HG03457 (cell line): ENCODE results near the gene PCDHGC3.
"Not testable (repeated sequence)": the region's sequence is repeated elsewhere in the genome, so short reads cannot be mapped to it uniquely, and the experiment has no call there.

Experiments used
- ATAC-seq: cut with Tn5 transposase; IDR thresholded peaks from one replicate; pipeline ENCODE4 v1.9.1; 2021; ENCODE audit warnings: moderate number of reproducible peaks; ENCODE audit not compliant: unreplicated experiment

Gene PCDHGC3

GRCh38 chr5:141475625-141476131 is at the start of gene PCDHGC3:
TSS of gene PCDHGC3 (plus strand) at chr5:141475966. CDS start at chr5:141476117, 151 bp downstream.
- ATAC-seq = peak; percentile 99

GRCh38 chr5:141427783-141428426 is 47.9 kb upstream of the PCDHGC3 start:
- ATAC-seq = no peak

GRCh38 chr5:141430332-141431113 is 45.2 kb upstream of the PCDHGC3 start, which contains the start of gene PCDHGA12:
TSS of gene PCDHGA12 (plus strand) at chr5:141430507. CDS start at chr5:141430760, 253 bp downstream.
- peak; percentile 94 for ATAC-seq

DNA sequence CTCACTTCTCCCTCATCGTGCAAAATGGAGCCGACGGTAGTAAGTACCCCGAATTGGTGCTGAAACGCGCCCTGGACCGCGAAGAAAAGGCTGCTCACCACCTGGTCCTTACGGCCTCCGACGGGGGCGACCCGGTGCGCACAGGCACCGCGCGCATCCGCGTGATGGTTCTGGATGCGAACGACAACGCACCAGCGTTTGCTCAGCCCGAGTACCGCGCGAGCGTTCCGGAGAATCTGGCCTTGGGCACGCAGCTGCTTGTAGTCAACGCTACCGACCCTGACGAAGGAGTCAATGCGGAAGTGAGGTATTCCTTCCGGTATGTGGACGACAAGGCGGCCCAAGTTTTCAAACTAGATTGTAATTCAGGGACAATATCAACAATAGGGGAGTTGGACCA is 44.5 kb upstream of the PCDHGC3 start:
- no peak for ATAC-seq

GRCh38 chr5:141432308-141432707 is 43.5 kb upstream of the PCDHGC3 start:
- ATAC-seq = not testable (repeated sequence)

GRCh38 chr5:141432726-141433125 is 43.0 kb upstream of the PCDHGC3 start:
- not testable (repeated sequence) for ATAC-seq

DNA sequence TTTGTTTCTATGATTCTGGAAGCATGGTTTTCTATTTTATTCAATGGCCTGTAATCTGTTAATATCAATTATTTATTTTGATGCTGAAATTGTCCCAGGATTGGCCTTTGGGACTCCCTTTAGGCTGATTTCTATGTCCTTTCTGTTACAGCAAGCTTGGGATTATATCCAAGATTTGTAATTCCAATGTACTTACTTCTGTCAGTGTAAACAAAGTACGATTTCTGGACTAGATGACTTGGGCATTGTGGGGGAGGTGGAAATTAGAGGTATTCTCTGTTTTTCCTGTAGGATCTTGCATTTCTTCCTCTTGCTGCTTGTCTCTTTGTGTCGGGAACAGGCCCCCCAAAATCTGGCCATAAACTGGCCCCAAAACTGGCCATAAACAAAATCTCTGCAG is 41.8 kb upstream of the PCDHGC3 start:
- no peak for ATAC-seq

- no peak for ATAC-seq
These were observed 38.5 kb upstream of the PCDHGC3 start for GRCh38 chr5:141437221-141437620.

GRCh38 chr5:141439411-141440141 is 36.2 kb upstream of the PCDHGC3 start:
- no peak for ATAC-seq

GRCh38 chr5:141440341-141440740 is 35.4 kb upstream of the PCDHGC3 start:
- no peak for ATAC-seq

DNA sequence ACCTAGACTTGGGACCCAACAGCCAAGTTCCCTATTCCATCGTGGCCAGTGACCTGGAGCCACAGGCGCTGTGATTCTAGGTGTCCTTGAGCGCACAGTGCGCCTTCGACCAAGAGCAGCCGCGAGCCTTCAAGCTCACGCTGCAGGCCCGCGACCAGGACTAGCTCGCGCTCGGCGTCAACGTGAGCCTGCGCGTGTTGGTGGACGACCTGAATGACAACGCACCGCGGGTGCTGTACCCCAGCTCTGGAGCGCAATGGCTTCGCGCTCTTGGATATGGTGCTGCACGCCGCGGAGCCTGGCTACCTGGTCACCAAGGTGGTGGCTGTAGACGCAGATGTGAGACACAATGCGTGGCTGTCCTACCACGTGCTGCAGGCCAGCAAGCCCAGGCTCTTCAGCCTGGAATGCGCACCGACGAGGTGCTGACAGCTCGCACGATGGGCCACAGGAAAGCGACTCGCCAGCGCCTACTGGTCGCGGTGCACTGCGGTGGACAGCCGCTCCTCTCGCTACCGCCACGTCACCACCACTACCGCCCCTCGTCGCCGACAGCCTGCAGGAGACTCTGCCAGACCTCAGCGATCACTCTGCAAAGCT is 34.1 kb upstream of the PCDHGC3 start:
- no peak for ATAC-seq

GRCh38 chr5:141465351-141465750 is 10.4 kb upstream of the PCDHGC3 start:
- ATAC-seq = no peak

DNA sequence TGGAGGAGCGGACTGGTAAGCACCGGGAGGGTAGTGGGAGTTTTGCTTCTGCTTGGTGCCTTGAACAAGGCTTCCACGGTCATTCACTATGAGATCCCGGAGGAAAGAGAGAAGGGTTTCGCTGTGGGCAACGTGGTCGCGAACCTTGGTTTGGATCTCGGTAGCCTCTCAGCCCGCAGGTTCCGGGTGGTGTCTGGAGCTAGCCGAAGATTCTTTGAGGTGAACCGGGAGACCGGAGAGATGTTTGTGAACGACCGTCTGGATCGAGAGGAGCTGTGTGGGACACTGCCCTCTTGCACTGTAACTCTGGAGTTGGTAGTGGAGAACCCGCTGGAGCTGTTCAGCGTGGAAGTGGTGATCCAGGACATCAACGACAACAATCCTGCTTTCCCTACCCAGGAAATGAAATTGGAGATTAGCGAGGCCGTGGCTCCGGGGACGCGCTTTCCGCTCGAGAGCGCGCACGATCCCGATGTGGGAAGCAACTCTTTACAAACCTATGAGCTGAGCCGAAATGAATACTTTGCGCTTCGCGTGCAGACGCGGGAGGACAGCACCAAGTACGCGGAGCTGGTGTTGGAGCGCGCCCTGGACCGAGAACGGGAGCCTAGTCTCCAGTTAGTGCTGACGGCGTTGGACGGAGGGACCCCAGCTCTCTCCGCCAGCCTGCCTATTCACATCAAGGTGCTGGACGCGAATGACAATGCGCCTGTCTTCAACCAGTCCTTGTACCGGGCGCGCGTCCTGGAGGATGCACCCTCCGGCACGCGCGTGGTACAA is 556 bp downstream of the PCDHGC3 start:
- no peak for ATAC-seq

GRCh38 chr5:141477044-141477575 is 1.3 kb downstream of the PCDHGC3 start:
- no peak for ATAC-seq

GRCh38 chr5:141477815-141478214 is 2.0 kb downstream of the PCDHGC3 start:
- no peak for ATAC-seq

DNA sequence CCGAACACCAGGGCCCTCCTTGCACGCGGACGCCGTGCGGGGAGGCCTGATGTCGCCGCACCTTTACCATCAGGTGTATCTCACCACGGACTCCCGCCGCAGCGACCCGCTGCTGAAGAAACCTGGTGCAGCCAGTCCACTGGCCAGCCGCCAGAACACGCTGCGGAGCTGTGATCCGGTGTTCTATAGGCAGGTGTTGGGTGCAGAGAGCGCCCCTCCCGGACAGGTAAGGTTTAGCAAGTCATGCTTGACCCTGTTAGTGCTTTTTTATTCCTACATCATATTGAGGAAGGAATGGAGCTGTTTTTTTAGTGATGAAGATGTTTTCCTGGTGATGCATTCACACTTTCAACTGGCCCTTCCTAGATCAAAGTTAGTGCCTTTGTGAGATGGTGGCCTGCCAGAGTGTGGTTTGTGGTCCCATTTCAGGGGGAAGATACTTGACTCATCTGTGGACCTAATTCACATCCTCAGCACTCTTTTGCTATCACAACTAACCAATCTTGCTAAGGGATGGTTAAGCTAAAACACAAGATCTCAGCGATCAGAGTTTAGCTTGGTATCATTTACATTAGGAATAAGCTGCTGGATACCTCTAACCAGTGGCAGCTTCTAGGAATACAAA is 2.7 kb downstream of the PCDHGC3 start:
- ATAC-seq = no peak

DNA sequence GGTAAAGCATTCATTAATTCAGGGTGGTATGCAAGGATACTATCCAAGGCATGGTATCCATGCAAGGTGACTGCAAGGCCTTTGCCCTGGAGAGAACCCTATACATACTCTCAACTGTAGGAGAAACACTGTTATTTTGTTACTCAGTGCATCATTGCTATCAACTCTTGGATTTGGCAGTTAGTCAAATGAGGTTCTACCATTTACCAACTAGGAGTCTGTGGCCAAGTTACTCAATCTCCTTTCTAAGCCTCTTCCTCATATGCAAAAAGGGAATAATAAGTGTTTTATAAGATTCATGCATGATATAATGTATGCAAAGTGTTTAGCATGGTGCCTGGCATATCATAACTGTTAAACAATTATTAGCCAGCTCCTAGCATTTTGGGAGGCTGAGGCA is 4.0 kb downstream of the PCDHGC3 start:
- ATAC-seq = no peak

- ATAC-seq = no peak
These were observed 8.1 kb downstream of the PCDHGC3 start for GRCh38 chr5:141483902-141484301.

DNA sequence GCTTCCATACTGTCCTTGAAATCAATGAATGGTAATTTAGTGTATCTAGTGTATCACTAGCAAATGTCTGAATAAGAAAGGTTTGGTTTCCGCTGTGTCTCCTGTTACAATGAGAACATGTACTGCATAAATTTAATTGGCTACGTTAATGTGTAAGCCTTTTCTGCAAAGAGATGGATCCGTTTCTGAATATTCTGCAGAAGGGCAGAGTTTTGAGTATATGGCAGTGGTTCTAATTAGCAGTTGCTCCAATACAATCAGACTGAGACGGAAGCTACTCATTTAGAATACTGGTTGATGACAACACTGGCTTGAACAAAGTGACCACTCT is 8.5 kb downstream of the PCDHGC3 start:
- ATAC-seq = no peak
